Measurements from ENCODE around the gene BCKDHB.

- TF ChIP-seq USF2 (IDR thresholded peaks at IDR 0.05; ENCODE audit: borderline replicate concordance, low read depth, low read length) (no peak), RFX5 (IDR thresholded peaks at IDR 0.05; ENCODE audit: low read length) (no peak), SMC3 (IDR thresholded peaks at IDR 0.05; ENCODE audit: low read depth, low read length) (no peak), POLR2AphosphoS5 (IDR thresholded peaks at IDR 0.05; ENCODE audit: low read depth, low read length) (no peak), MAX (IDR thresholded peaks at IDR 0.05; ENCODE audit: low read depth) (no peak), CTCF (IDR thresholded peaks at IDR 0.05) (no peak), TCF12 (IDR thresholded peaks at IDR 0.05) (no peak)
Observed at GRCh38 chr6:80259118-80259517, 152.6 kb downstream of the BCKDHB start.

Data from SK-N-SH (cell line).